Thoracic aorta (tissue), 2 donors: ENCODE results near the gene WNT1. TPM values are rescaled to one million over a fixed set of nuclear protein-coding genes. Genes with fewer than 3 reads are reported as not detected.

Experiments used
- ATAC-seq: fragments of 150-250 bp; one replicate; pipeline ENCODE4 v1.8.0; 2017; ENCODE audit warnings: low read depth; ENCODE audit not compliant: insufficient number of reproducible peaks, low FRiP score
- DNase-seq: peaks from one replicate; pipeline ENCODE4 v3.0.0-alpha.2; 2020; ENCODE audit warnings: low spot score
- H3K27ac ChIP-seq, 2 donors: fragments of 200-600 bp; sonication (generic); 1 replicate in 1 of 2; 2 replicates in 1 of 2; pipeline ENCODE4 v1.5.1; 2016; ENCODE audit warnings: mild to moderate bottlenecking in 2 of 2, moderate library complexity in 2 of 2
- H3K27me3 ChIP-seq: fragments of 200-600 bp; sonication (generic); replicated peaks from 2 replicates; pipeline ENCODE4 v1.6.0; 2016; ENCODE audit warnings: mild to moderate bottlenecking; ENCODE audit not compliant: insufficient read depth
- H3K36me3 ChIP-seq: fragments of 200-600 bp; sonication (generic); one replicate; pipeline ENCODE4 v1.5.1; 2016
- H3K4me1 ChIP-seq, 2 donors: fragments of 200-600 bp; sonication (generic); 1 replicate in 1 of 2; 2 replicates in 1 of 2; pipeline versions ENCODE4 v1.5.1 to v1.6.0; 2016; ENCODE audit warnings: low read depth in 2 of 2, mild to moderate bottlenecking in 1 of 2; ENCODE audit not compliant: control insufficient read depth in 1 of 2
- H3K4me3 ChIP-seq: fragments of 200-600 bp; sonication (generic); 2 replicates; pipeline ENCODE4 v1.5.1; 2016; ENCODE audit warnings: mild to moderate bottlenecking
- H3K9me3 ChIP-seq: fragments of 200-600 bp; sonication (generic); 2 replicates; pipeline ENCODE4 v1.5.1; 2016
- total RNA-seq, 2 donors: library from RNA; depleted of rRNA; stranded (reverse); fragments of >200 nt; gene quantifications; one replicate each; pipeline versions ENCODE4 v1.1.0 to v1.2.3, GENCODE V29; 2016
- TF ChIP-seq, protein P1 (sequence below): fragments of 200-600 bp; sonication (generic); IDR thresholded peaks from one replicate; pipeline ENCODE4 v1.5.1; 2019; ENCODE audit warnings: antibody characterized with exemption

WNT1 gene
- total RNA-seq, 2 donors from 2014 or later: 1.2 TPM; not detected in 1

DNA sequence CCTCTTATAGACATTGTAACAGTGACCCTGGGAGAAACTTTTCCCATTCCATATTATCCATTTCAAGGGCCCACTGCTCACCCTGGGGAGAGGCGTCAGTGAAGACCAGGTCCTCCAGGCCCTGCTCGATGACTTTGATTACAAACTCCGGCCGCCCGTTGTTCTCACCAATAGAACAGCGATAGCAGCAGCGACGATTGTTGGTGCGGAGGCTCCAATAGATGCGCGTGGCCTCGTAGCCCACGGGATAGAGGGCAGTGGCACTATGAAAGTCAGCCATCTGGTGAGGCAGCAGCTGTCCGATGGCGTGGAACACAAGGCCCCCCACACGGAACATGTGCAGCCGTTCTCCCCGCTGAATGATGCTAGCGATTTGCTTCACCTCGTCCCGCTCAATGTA, 48.0 kb downstream of the WNT1 start:
- Histone ChIP-seq H3K4me1 (no peaks in the 10 kb centered on the region), H3K9me3 (no peaks in the 10 kb centered on the region), H3K27ac (no peak overlapping the region), H3K36me3 (peaks cover 66% of the 10 kb centered on the region), H3K27me3 (no peaks in the 10 kb centered on the region), H3K4me3 (no peak overlapping the region)
- ATAC-seq (no peak), DNase-seq (no peak)
- TF ChIP-seq, protein P1, sequence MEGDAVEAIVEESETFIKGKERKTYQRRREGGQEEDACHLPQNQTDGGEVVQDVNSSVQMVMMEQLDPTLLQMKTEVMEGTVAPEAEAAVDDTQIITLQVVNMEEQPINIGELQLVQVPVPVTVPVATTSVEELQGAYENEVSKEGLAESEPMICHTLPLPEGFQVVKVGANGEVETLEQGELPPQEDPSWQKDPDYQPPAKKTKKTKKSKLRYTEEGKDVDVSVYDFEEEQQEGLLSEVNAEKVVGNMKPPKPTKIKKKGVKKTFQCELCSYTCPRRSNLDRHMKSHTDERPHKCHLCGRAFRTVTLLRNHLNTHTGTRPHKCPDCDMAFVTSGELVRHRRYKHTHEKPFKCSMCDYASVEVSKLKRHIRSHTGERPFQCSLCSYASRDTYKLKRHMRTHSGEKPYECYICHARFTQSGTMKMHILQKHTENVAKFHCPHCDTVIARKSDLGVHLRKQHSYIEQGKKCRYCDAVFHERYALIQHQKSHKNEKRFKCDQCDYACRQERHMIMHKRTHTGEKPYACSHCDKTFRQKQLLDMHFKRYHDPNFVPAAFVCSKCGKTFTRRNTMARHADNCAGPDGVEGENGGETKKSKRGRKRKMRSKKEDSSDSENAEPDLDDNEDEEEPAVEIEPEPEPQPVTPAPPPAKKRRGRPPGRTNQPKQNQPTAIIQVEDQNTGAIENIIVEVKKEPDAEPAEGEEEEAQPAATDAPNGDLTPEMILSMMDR: no peak

DNA sequence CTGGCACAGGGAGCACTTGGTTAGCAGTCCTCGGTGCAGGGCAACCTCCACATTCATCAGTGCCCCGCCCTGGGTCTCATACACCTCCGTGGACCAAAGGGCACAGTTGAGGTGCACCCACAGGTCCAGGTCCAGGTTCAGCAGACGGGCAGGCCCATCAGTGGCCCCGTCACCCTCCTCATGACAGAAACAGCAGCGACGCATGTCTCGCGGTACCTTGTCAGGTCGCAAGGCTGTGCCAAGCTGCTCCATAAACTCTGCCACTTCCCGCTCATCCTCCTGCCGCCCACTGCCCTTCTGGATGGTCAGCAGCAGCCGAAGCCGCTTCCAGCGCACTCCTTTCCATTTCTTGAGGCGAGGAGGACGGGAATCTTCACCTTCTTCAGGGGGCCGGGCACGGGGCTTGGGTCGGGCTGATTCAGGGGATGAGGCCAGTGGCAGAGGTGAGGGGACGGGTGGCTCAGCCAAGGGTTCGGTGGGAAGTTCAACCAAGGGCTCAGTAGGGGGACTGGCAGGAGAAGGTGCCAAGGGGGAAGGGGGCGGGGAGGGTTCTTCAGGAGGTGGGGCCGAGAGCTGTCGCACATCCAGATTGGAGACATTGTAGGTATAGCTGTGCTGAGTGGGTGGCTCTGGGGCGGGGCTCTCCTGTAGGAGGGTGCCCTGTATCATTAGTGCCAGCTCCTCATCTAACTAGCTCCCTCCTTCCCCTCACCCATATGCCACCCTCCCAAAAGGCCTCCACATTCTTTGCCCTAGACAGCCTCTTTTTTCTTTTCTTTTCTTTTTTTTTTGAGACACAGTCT, 48.8 kb downstream of the WNT1 start:
- no peak overlapping the region for H3K27ac ChIP-seq
- DNase-seq (no peak), ATAC-seq (no peak)
- TF ChIP-seq, protein P1: no peak
- peaks cover 67% of the 10 kb centered on the region for H3K36me3 ChIP-seq
- no peak overlapping the region for H3K4me3 ChIP-seq
- no peaks in the 10 kb centered on the region for H3K27me3 ChIP-seq
- no peaks in the 10 kb centered on the region for H3K9me3 ChIP-seq
- H3K4me1 ChIP-seq: no peaks in the 10 kb centered on the region

DNA sequence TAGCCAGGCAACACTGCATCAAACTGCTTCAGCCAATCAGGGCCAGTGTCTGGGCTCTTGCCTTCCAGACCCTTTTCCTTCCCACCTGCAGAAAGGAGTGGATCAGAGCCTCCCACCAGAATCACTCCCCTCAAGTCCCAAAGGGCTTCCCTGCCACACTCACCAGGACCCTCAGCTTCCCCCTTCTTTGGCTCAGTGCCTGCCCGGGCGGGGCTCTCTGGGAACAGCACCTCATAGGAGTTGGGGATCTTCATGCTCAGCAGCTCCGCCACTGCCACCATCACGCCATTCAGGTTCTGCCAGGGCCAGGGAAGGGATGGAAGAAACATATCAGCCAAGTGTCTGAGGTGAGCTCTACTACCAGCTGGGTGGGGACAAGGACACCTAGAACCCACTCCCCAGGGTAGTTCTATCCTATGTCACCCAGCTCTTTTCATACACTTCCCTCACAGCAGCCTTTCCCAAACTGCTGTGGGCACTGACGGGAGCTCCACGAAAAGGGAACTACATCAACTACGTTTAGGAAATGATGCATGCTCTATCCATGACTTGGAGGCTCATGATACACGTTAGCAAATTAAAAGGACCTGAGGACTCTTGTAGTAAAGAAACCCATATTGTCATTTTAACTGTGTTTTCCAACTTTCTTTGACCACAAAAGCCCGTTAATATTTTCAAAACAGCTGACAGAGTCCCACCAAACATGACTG, 49.9 kb downstream of the WNT1 start:
- TF ChIP-seq, protein P1: no peak
- DNase-seq (no peak), ATAC-seq (no peak)
- H3K9me3 ChIP-seq: no peaks in the 10 kb centered on the region
- no peak overlapping the region for H3K4me3 ChIP-seq
- H3K4me1 ChIP-seq: no peaks in the 10 kb centered on the region
- H3K36me3 ChIP-seq: peaks cover 73% of the 10 kb centered on the region
- H3K27me3 ChIP-seq: no peaks in the 10 kb centered on the region
- no peak overlapping the region for H3K27ac ChIP-seq

DNA sequence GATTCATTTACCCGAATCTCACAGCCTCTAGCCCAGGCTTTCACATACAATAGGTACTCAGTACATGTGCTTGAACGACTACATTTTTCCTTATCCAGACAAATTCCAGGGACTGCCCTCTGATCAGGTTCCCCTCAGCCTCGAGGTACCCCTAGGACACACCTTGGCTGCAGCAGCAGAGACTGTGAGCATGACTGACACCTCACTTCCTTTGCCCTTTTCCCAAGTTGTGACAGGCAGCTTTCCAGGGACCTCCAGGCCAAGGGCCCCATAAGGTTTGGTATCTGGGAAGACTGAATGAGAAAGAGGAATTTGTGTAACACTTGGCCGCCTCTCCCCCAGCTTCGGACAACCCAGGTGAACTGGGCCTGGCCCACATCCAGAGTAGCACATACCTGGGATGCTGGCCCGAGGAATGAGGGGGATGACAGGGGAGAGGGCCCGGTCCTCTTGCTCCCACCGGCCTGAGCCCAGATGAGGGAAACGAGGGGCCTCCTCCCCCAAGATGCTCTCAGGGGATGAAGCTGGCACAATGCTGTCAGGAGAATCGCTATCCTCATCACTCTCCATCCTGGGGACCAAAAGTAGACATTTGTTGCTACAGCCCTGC, 50.6 kb downstream of the WNT1 start:
- H3K4me3 ChIP-seq: no peak overlapping the region
- DNase-seq (no peak), ATAC-seq (no peak)
- TF ChIP-seq, protein P1: no peak
- no peaks in the 10 kb centered on the region for H3K27me3 ChIP-seq
- H3K27ac ChIP-seq: no peak overlapping the region
- H3K36me3 ChIP-seq: peaks cover 80% of the 10 kb centered on the region
- H3K9me3 ChIP-seq: no peaks in the 10 kb centered on the region
- H3K4me1 ChIP-seq: no peaks in the 10 kb centered on the region

DNA sequence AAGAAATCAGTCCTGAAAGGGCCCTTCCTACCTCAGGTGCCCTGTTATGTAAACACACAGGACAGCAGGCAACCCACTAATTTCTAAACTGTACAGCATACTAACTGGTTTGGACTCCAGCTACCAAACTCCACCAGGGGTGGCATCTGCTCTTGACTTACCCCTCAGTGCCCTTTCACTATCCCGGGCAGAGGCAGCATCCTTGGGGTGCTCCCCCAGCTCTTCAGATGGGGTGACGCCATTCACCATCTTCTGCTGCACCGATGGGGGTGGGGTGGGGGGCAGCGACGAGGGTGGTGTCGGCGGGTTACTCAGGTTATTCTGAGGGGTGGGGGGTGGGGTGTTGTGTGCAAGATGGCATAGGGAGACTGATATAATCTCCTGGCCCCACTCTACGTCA, 52.0 kb downstream of the WNT1 start:
- ATAC-seq (no peak), DNase-seq (no peak)
- Histone ChIP-seq H3K9me3 (no peaks in the 10 kb centered on the region), H3K36me3 (peaks cover 83% of the 10 kb centered on the region), H3K4me1 (no peaks in the 10 kb centered on the region), H3K27me3 (no peaks in the 10 kb centered on the region), H3K4me3 (no peak overlapping the region), H3K27ac (no peak overlapping the region)
- TF ChIP-seq, protein P1: no peak
